ENCODE results near the gene CORO1C. TPM values are rescaled to one million over a fixed set of nuclear protein-coding genes. Genes with fewer than 3 reads are reported as not detected.

Gene CORO1C
- total and polyA plus RNA-seq, 9 of the 15 experiments (the other 6 are each of a cell fraction or from before 2014, with no cell fraction given): 55.2 to 280 (median 150) TPM

- Histone ChIP-seq H3K9ac (ENCODE audit: insufficient read depth in 1 of 2, low read depth in 2 of 2, low read length in 2 of 2) (peak overlapping the region in 1 of 2 experiments; percentile 23; a peak in 2 of 4 replicates), H4K20me1 (replicated peaks; ENCODE audit: control insufficient read depth, insufficient read depth, low read length) (no peaks in the 10 kb centered on the region), H3K36me3 (ENCODE audit: control insufficient read depth, insufficient read depth, low read length) (no peaks in the 10 kb centered on the region), H3K27me3 (ENCODE audit: control insufficient read depth in 2 of 2, insufficient read depth in 2 of 2, low read length in 2 of 2) (no peaks in the 10 kb centered on the region), H2AFZ (ENCODE audit: low read depth, low read length) (peak overlapping the region; percentile 86), H3K9me1 (ENCODE audit: control insufficient read depth, insufficient read depth, low read length) (no peaks in the 10 kb centered on the region), H3K4me2 (ENCODE audit: insufficient read depth, low read length) (peak overlapping the region; percentile 38), H3K4me1 (replicated peaks in 1 of 2; ENCODE audit: control insufficient read depth in 2 of 2, insufficient read depth in 2 of 2, low read length in 2 of 2) (peaks cover 16 to 24% of the 10 kb centered on the region in 2 experiments; a peak in 3 of 5 replicates), H3K4me3 (no peak overlapping the region), H3K79me2 (ENCODE audit: control insufficient read depth, insufficient read depth, low read length) (no peaks in the 10 kb centered on the region), H3K27ac (ENCODE audit: extremely low read depth, low read depth, low read length) (peak overlapping the region; percentile 51; the same call in 2 of the 3 replicates), H3K9me3 (replicated peaks; ENCODE audit: control insufficient read depth, insufficient read depth, low read depth, low read length) (no peaks in the 10 kb centered on the region)
- intact Hi-C loops (cut with micrococcal nuclease) (no loop called here), in situ Hi-C loops (cut with MboI) (loop anchor here (5.0 kb wide), 1 partner anchor 52 kb away; no protein-coding TSS in a partner anchor)
- DNase-seq (ENCODE audit: extremely low read depth in 1 of 4, low spot score in 3 of 4) (no peak), FAIRE-seq (peak; percentile 32), ATAC-seq (no peak)
- CTCF ChIA-PET (ENCODE audit: low intra/inter-chr PET ratio): interaction anchor here (2.9 kb wide), 1 partner anchor 56 kb away, joined by 30 read pairs; the partner anchor contains the start of gene ISCU
- BruUV-seq (replicated peaks): no TSS peak
- POLR2A ChIA-PET: interaction anchor here (0.7 to 1.1 kb wide), 3 partner anchors 10 to 242 kb away, joined by 3 to 5 read pairs (median 3); no protein-coding TSS in a partner anchor
- 50% methylated on average over 14 of the region's 14 CpGs for WGBS (ENCODE audit: insufficient coverage, low coverage, missing lambda C conversion rate)
- TF ChIP-seq CBFA2T2 (conservative IDR thresholded peaks at IDR 0.05): no peak
- TF ChIP-seq, protein P1, sequence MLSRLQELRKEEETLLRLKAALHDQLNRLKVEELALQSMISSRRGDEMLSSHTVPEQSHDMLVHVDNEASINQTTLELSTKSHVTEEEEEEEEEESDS (CRISPR knock-in tag; IDR thresholded peaks at IDR 0.05): no peak
- TF ChIP-seq NR4A1 (CRISPR knock-in tag; IDR thresholded peaks at IDR 0.05): no peak
- TF ChIP-seq NR4A1 (tag; IDR thresholded peaks at IDR 0.05): 0 out of 2 replicates have a peak, but pooled peaks have one; percentile 27
- TF ChIP-seq, protein P2, sequence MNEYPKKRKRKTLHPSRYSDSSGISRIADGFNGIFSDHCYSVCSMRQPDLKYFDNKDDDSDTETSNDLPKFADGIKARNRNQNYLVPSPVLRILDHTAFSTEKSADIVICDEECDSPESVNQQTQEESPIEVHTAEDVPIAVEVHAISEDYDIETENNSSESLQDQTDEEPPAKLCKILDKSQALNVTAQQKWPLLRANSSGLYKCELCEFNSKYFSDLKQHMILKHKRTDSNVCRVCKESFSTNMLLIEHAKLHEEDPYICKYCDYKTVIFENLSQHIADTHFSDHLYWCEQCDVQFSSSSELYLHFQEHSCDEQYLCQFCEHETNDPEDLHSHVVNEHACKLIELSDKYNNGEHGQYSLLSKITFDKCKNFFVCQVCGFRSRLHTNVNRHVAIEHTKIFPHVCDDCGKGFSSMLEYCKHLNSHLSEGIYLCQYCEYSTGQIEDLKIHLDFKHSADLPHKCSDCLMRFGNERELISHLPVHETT (CRISPR knock-in tag; conservative IDR thresholded peaks at IDR 0.05 in 1 of 2, IDR thresholded peaks at IDR 0.05 in 1 of 2): peak in 1 of 2 experiments; percentile 49; a peak in 1 of 4 replicates
- TF ChIP-seq DDX20 (tag; IDR thresholded peaks at IDR 0.05; ENCODE audit: low read depth): peak; percentile 89
- TF ChIP-seq ZNF766 (CRISPR knock-in tag; conservative IDR thresholded peaks at IDR 0.05): 0 out of 2 replicates have a peak, but pooled peaks have one; percentile 44
- TF ChIP-seq, protein P3, sequence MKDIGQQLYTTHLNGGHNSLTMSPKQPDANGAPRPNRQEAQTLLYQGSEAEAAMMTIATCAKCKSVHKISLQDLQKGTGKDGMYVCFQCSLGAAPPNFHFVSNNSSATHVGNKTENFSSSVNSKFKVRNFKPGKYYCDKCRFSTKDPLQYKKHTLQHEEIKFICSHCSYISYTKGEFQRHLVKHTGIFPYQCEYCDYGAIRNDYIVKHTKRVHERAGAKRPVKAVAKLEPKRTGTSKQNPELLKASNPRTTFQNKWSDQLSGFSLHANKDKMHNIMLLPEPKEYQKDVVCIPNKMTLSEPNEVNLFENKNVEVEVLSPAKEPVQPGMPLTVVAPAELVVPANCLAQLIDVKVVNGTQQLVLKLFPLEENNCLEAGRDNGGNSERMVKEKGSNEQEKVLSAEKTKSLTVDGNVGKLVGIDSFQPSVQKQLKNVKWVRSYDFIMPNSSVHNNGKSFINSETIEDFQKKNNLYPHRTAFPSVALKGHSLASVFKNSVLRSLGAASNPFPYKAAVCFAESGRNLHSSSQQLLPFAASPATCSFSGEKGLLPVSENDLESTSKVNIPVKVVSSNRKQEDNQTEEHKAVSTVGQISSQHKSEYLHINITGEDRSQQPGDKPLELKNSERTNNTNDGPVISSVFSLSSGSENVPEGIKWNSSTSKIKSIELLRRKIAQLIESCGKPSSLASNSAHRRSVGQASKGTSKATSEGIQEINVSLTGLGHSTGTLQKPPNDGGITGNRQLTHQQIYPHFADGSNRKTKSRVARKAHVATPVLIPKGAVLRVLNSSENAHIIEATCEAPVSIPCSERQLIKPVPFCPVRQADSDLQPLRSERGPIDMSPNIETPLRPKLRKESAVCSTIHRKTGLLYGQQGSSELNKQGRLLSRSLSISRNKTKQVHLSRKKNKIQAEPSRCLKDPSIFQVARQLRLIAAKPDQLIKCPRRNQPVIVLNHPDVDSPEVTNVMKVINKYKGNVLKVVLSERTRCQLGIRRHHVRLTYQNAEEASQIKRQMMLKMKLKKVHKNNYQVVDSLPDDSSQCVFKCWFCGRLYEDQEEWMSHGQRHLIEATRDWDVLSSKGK (CRISPR knock-in tag; IDR thresholded peaks at IDR 0.05): no peak
- TF ChIP-seq ZNF668 (CRISPR knock-in tag; IDR thresholded peaks at IDR 0.05): peak; percentile 87; the same call in 1 of the 2 replicates
- no peak for TF ChIP-seq PRPF4 (IDR thresholded peaks at IDR 0.05; ENCODE audit: insufficient read depth, low read depth, low read length, poor library complexity, severe bottlenecking)
- TF ChIP-seq CREB3L1 (IDR thresholded peaks at IDR 0.05; ENCODE audit: borderline replicate concordance, low read depth): no peak
- TF ChIP-seq BACH1 (tag; IDR thresholded peaks at IDR 0.05): peak; percentile 47; the same call in 1 of the 2 replicates
Observed at GRCh38 chr12:108619369-108620160, 111.8 kb downstream of the CORO1C start.
